Esophagus squamous epithelium (tissue), 4 donors: Measurements from ENCODE around the gene CCSAP.

Experiments
- CTCF ChIP-seq, 6 experiments: fragments of 450-650 bp in 4 of 6; fragments of 200-600 bp in 2 of 6; sonication (generic) in 2 of 6; IDR thresholded peaks; one replicate each; pipeline ENCODE4 v1.5.1; 2016 to 2019; ENCODE audit warnings: antibody characterized with exemption in 6 of 6, mild to moderate bottlenecking in 4 of 6, moderate library complexity in 4 of 6
- POLR2A ChIP-seq, 4 donors: fragments of 450-650 bp; IDR thresholded peaks; one replicate each; pipeline ENCODE4 v1.6.1; 2017; ENCODE audit warnings: antibody characterized with exemption in 4 of 4, mild to moderate bottlenecking in 4 of 4, moderate library complexity in 3 of 4

DNA sequence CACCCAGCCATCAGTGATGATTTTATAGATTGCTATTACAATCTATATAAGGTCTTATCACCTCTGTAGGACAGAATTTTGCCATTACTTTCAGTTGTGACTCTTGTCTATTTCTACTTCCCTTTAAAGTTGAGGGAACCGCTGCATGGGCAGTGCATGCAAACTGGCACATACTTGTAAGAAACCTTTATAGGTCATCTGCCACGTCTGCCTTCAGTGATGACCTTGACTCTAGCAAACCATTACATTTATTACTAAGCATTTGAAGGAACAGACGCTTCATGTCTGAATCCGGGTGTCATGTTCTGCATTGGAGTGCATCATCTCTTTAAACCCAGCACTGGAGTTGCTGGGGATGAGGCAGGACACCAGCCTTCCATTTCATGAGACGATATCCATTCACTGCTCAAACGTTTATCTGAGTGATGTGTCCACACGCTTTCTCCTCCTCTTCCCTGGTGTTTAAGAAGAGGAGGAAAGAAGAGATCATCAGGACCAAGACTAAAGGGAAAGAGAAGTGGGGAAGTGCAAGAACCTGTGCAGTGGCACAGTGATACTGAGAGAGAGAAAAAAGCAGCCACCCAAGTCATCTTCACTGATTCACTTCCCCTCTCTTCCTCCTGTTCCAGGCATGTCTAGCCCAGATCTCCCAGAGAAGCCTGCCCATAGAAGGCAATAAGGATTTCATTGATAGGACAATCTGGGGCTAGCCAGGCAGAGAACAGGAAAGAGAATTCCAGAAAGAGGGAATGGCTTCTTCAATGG is 14.1 kb downstream of the CCSAP start:
- TF ChIP-seq CTCF (IDR thresholded peaks at IDR 0.05): no peak
- TF ChIP-seq POLR2A (IDR thresholded peaks at IDR 0.05): no peak
